Thoracic aorta (tissue), 2 donors: Measurements from ENCODE around the gene PLPPR2. TPM values are rescaled to one million over a fixed set of nuclear protein-coding genes. Genes with fewer than 3 reads are reported as not detected.
"Not testable (repeated sequence)": the region's sequence is repeated elsewhere in the genome, so short reads cannot be mapped to it uniquely, and the experiment has no call there.

Experiments used
- ATAC-seq: fragments of 150-250 bp; one replicate; pipeline ENCODE4 v1.8.0; 2017; ENCODE audit warnings: low read depth; ENCODE audit not compliant: insufficient number of reproducible peaks, low FRiP score
- DNase-seq: peaks from one replicate; pipeline ENCODE4 v3.0.0-alpha.2; 2020; ENCODE audit warnings: low spot score
- H3K27ac ChIP-seq, 2 donors: fragments of 200-600 bp; sonication (generic); 1 replicate in 1 of 2; 2 replicates in 1 of 2; pipeline ENCODE4 v1.5.1; 2016; ENCODE audit warnings: mild to moderate bottlenecking in 2 of 2, moderate library complexity in 2 of 2
- H3K27me3 ChIP-seq: fragments of 200-600 bp; sonication (generic); replicated peaks from 2 replicates; pipeline ENCODE4 v1.6.0; 2016; ENCODE audit warnings: mild to moderate bottlenecking; ENCODE audit not compliant: insufficient read depth
- H3K36me3 ChIP-seq: fragments of 200-600 bp; sonication (generic); one replicate; pipeline ENCODE4 v1.5.1; 2016
- H3K4me1 ChIP-seq, 2 donors: fragments of 200-600 bp; sonication (generic); 1 replicate in 1 of 2; 2 replicates in 1 of 2; pipeline versions ENCODE4 v1.5.1 to v1.6.0; 2016; ENCODE audit warnings: low read depth in 2 of 2, mild to moderate bottlenecking in 1 of 2; ENCODE audit not compliant: control insufficient read depth in 1 of 2
- H3K4me3 ChIP-seq: fragments of 200-600 bp; sonication (generic); 2 replicates; pipeline ENCODE4 v1.5.1; 2016; ENCODE audit warnings: mild to moderate bottlenecking
- H3K9me3 ChIP-seq: fragments of 200-600 bp; sonication (generic); 2 replicates; pipeline ENCODE4 v1.5.1; 2016
- CTCF ChIP-seq: fragments of 200-600 bp; sonication (generic); IDR thresholded peaks from one replicate; pipeline ENCODE4 v1.5.1; 2019; ENCODE audit warnings: antibody characterized with exemption
- total RNA-seq, 2 donors: library from RNA; depleted of rRNA; stranded (reverse); fragments of >200 nt; gene quantifications; one replicate each; pipeline versions ENCODE4 v1.1.0 to v1.2.3, GENCODE V29; 2016

PLPPR2 gene
- total RNA-seq = 10 to 100 TPM; 55.7 to 69.7 TPM

- Histone ChIP-seq H3K9me3 (no peaks in the 10 kb centered on the region), H3K27ac (peak within 1 kb of the TSS; percentile 54 to 55), H3K4me3 (peak within 1 kb of the TSS; percentile 86), H3K4me1 (peaks cover 0 to 11% of the 10 kb centered on the region in 2 donors), H3K36me3 (peaks cover 7% of the 10 kb centered on the region), H3K27me3 (no peaks in the 10 kb centered on the region)
- ATAC-seq (peak; percentile 83), DNase-seq (peak; percentile 90)
- no peak for TF ChIP-seq CTCF
Observed at GRCh38 chr19:11355160-11356073, at the start of gene PLPPR2. Gene PLPPR2, plus strand, starts transcription at chr19:11355432. Its CDS starts 2,242 bp downstream, at chr19:11357674.

GRCh38 chr19:11306337-11306736, 48.9 kb upstream of the PLPPR2 start:
- H3K27me3 ChIP-seq = no peaks in the 10 kb centered on the region
- H3K36me3 ChIP-seq = no peaks in the 10 kb centered on the region
- H3K27ac ChIP-seq = no peak overlapping the region
- no peaks in the 10 kb centered on the region for H3K9me3 ChIP-seq
- H3K4me3 ChIP-seq = no peak overlapping the region
- H3K4me1 ChIP-seq = no peaks in the 10 kb centered on the region
- DNase-seq (no peak), ATAC-seq (no peak)
- TF ChIP-seq CTCF = no peak

GRCh38 chr19:11320278-11320995, 34.8 kb upstream of the PLPPR2 start:
- DNase-seq, H3K9me3 ChIP-seq, H3K36me3 ChIP-seq, H3K27me3 ChIP-seq, H3K27ac ChIP-seq, H3K4me3 ChIP-seq, ATAC-seq: not testable (repeated sequence)
- H3K4me1 ChIP-seq = peaks cover 10 to 14% of the 10 kb centered on the region in 2 donors

- Histone ChIP-seq H3K27ac (no peak overlapping the region), H3K27me3 (no peaks in the 10 kb centered on the region)
- DNase-seq = no peak
Observed at GRCh38 chr19:11321191-11322126, 33.8 kb upstream of the PLPPR2 start.

More at GRCh38 chr19:11321191-11322126, 33.8 kb upstream of the PLPPR2 start:
- no peaks in the 10 kb centered on the region for H3K9me3 ChIP-seq
- no peak for ATAC-seq
- no peak for TF ChIP-seq CTCF
- no peak overlapping the region for H3K4me3 ChIP-seq
- H3K36me3 ChIP-seq = peaks cover 3% of the 10 kb centered on the region
- peaks cover 10 to 14% of the 10 kb centered on the region in 2 donors for H3K4me1 ChIP-seq
